ENCODE results near the gene TMEM131.

Gene TMEM131

GRCh38 chr2:98040331-98040939 lies 44.7 kb upstream of the TMEM131 start:
- TF ChIP-seq EZH2 (IDR thresholded peaks at IDR 0.05; ENCODE audit: borderline replicate concordance, low read depth, low read length, severe bottlenecking) = no peak
- TF ChIP-seq CTCF (IDR thresholded peaks at IDR 0.05; ENCODE audit: borderline replicate concordance, extremely low read depth, low read length, poor library complexity, severe bottlenecking) = no peak
- Histone ChIP-seq H3K79me2 (ENCODE audit: insufficient read depth, low read length) (no peaks in the 10 kb centered on the region), H2AFZ (ENCODE audit: low read depth, low read length) (no peak overlapping the region), H4K20me1 (ENCODE audit: insufficient read depth, low read length) (no peaks in the 10 kb centered on the region), H3K36me3 (ENCODE audit: insufficient read depth, low read length) (no peaks in the 10 kb centered on the region), H3K27ac (ENCODE audit: low read length) (no peak overlapping the region), H3K4me3 (ENCODE audit: low read depth in 1 of 2, low read length in 2 of 2) (no peak overlapping the region), H3K9me3 (ENCODE audit: insufficient read depth, low read length, severe bottlenecking) (no peaks in the 10 kb centered on the region), H3K4me2 (ENCODE audit: insufficient read depth, low read length) (no peak overlapping the region), H3K27me3 (ENCODE audit: insufficient read depth, low read length, poor library complexity) (no peaks in the 10 kb centered on the region), H3K9ac (ENCODE audit: low read depth, low read length) (no peak overlapping the region), H3K4me1 (ENCODE audit: insufficient read depth, low read length) (no peaks in the 10 kb centered on the region)
- DNase-seq (no peak), ATAC-seq (ENCODE audit: insufficient read depth, low read depth) (no peak)

- Histone ChIP-seq H2AFZ (ENCODE audit: low read depth, low read length) (no peak overlapping the region), H3K9me3 (ENCODE audit: insufficient read depth, low read length, severe bottlenecking) (no peaks in the 10 kb centered on the region), H3K27me3 (ENCODE audit: insufficient read depth, low read length, poor library complexity) (no peaks in the 10 kb centered on the region), H3K4me3 (ENCODE audit: low read depth in 1 of 2, low read length in 2 of 2) (no peak overlapping the region), H3K4me1 (ENCODE audit: insufficient read depth, low read length) (no peaks in the 10 kb centered on the region), H3K79me2 (ENCODE audit: insufficient read depth, low read length) (no peaks in the 10 kb centered on the region), H3K4me2 (ENCODE audit: insufficient read depth, low read length) (no peak overlapping the region), H3K27ac (ENCODE audit: low read length) (no peak overlapping the region), H3K36me3 (ENCODE audit: insufficient read depth, low read length) (no peaks in the 10 kb centered on the region), H4K20me1 (ENCODE audit: insufficient read depth, low read length) (no peaks in the 10 kb centered on the region), H3K9ac (ENCODE audit: low read depth, low read length) (no peak overlapping the region)
- no peak for TF ChIP-seq EZH2 (IDR thresholded peaks at IDR 0.05; ENCODE audit: borderline replicate concordance, low read depth, low read length, severe bottlenecking)
- no peak for TF ChIP-seq CTCF (IDR thresholded peaks at IDR 0.05; ENCODE audit: borderline replicate concordance, extremely low read depth, low read length, poor library complexity, severe bottlenecking)
- no peak for ATAC-seq (ENCODE audit: insufficient read depth, low read depth)
- DNase-seq = no peak
Measured at GRCh38 chr2:98039085-98039756, 43.5 kb upstream of the TMEM131 start.

GRCh38 chr2:98037666-98038336 lies 42.1 kb upstream of the TMEM131 start:
- no peak overlapping the region for H3K9ac ChIP-seq (ENCODE audit: low read depth, low read length)
- TF ChIP-seq CTCF (IDR thresholded peaks at IDR 0.05; ENCODE audit: borderline replicate concordance, extremely low read depth, low read length, poor library complexity, severe bottlenecking) = no peak
- TF ChIP-seq EZH2 (IDR thresholded peaks at IDR 0.05; ENCODE audit: borderline replicate concordance, low read depth, low read length, severe bottlenecking) = no peak
- DNase-seq (no peak), ATAC-seq (ENCODE audit: insufficient read depth, low read depth) (no peak)
- H3K9me3 ChIP-seq (ENCODE audit: insufficient read depth, low read length, severe bottlenecking) = no peaks in the 10 kb centered on the region
- no peak overlapping the region for H3K27ac ChIP-seq (ENCODE audit: low read length)
- H2AFZ ChIP-seq (ENCODE audit: low read depth, low read length) = no peak overlapping the region
- no peaks in the 10 kb centered on the region for H3K4me1 ChIP-seq (ENCODE audit: insufficient read depth, low read length)
- no peak overlapping the region for H3K4me3 ChIP-seq (ENCODE audit: low read depth in 1 of 2, low read length in 2 of 2)
- no peaks in the 10 kb centered on the region for H3K36me3 ChIP-seq (ENCODE audit: insufficient read depth, low read length)
- no peaks in the 10 kb centered on the region for H3K27me3 ChIP-seq (ENCODE audit: insufficient read depth, low read length, poor library complexity)
- no peaks in the 10 kb centered on the region for H3K79me2 ChIP-seq (ENCODE audit: insufficient read depth, low read length)
- no peaks in the 10 kb centered on the region for H4K20me1 ChIP-seq (ENCODE audit: insufficient read depth, low read length)
- H3K4me2 ChIP-seq (ENCODE audit: insufficient read depth, low read length) = no peak overlapping the region

Data from DND-41 (cell line).